ENCODE measurements around the gene PEAR1.

DNA sequence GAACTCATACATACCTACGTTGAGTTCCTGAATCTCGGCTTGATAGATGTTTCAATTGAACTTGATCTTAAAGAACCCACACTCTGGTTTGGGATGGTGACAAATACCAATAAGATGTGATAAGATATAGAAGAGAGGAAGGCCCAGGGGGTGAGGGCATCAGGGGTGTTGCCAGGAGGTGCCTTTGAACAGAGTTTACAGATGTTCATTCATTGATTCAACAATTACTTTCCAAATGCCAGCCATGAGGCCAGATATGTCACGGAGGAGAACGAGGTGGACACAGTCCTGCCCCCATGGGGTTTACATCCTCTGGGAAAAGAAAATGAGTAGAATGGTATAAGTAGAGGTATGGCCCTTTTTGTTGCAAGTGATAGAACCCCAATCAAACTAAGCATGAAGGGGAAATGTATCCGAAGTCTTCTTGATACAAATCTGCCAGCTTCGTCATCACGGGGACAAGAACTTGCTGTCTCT, 27.6 kb downstream of the PEAR1 start:
- TF ChIP-seq, protein P1, sequence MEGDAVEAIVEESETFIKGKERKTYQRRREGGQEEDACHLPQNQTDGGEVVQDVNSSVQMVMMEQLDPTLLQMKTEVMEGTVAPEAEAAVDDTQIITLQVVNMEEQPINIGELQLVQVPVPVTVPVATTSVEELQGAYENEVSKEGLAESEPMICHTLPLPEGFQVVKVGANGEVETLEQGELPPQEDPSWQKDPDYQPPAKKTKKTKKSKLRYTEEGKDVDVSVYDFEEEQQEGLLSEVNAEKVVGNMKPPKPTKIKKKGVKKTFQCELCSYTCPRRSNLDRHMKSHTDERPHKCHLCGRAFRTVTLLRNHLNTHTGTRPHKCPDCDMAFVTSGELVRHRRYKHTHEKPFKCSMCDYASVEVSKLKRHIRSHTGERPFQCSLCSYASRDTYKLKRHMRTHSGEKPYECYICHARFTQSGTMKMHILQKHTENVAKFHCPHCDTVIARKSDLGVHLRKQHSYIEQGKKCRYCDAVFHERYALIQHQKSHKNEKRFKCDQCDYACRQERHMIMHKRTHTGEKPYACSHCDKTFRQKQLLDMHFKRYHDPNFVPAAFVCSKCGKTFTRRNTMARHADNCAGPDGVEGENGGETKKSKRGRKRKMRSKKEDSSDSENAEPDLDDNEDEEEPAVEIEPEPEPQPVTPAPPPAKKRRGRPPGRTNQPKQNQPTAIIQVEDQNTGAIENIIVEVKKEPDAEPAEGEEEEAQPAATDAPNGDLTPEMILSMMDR (IDR thresholded peaks at IDR 0.05): no peak
- TF ChIP-seq POLR2A (IDR thresholded peaks at IDR 0.05): no peak
- TF ChIP-seq EP300 (IDR thresholded peaks at IDR 0.05): no peak

Data from ovary (tissue), 3 donors.